GM23338 (cell line): ENCODE measurements around the gene GHR. TPM values are rescaled to one million over a fixed set of nuclear protein-coding genes. Genes with fewer than 3 reads are reported as not detected.

Experiments used
- ATAC-seq: fragments of 200-7000 bp; cut with Tn5 transposase; 3 replicates; pipeline ENCODE4 v1.9.1; 2020
- DNase-seq: peaks from one replicate; pipeline ENCODE4 v3.0.0-alpha.2; 2015; ENCODE audit warnings: low spot score
- H2AFZ ChIP-seq: fragments of 200-600 bp; sonication (generic); 2 replicates; pipeline ENCODE4 v1.8.0; 2016; ENCODE audit warnings: antibody characterized with exemption, mild to moderate bottlenecking, moderate library complexity
- H3F3A ChIP-seq: fragments of 200-600 bp; sonication (generic); replicated peaks from 2 replicates; pipeline ENCODE4 v1.8.0; 2017; ENCODE audit warnings: antibody characterized with exemption, mixed run types, low read depth
- H3K27ac ChIP-seq: fragments of 200-600 bp; sonication (generic); 2 replicates; pipeline ENCODE4 v1.6.1; 2016; ENCODE audit warnings: low read depth
- H3K27me3 ChIP-seq: fragments of 200-600 bp; sonication (generic); 2 replicates; pipeline ENCODE4 v1.8.0; 2016; ENCODE audit warnings: mild to moderate bottlenecking, mixed run types, moderate library complexity; ENCODE audit not compliant: insufficient read depth
- H3K36me3 ChIP-seq: fragments of 200-600 bp; sonication (generic); 2 replicates; pipeline ENCODE4 v1.8.0; 2016; ENCODE audit warnings: mild to moderate bottlenecking; ENCODE audit not compliant: insufficient read depth
- H3K4me1 ChIP-seq: fragments of 200-600 bp; sonication (generic); 2 replicates; pipeline ENCODE4 v1.8.0; 2016; ENCODE audit warnings: mild to moderate bottlenecking, moderate library complexity; ENCODE audit not compliant: insufficient read depth
- H3K4me2 ChIP-seq: fragments of 200-600 bp; sonication (generic); 2 replicates; pipeline ENCODE4 v1.7.1; 2017; ENCODE audit warnings: mixed run types
- H3K4me3 ChIP-seq: fragments of 200-600 bp; sonication (generic); 2 replicates; pipeline ENCODE4 v1.6.1; 2016; ENCODE audit warnings: mixed run types
- H3K79me2 ChIP-seq: fragments of 200-600 bp; sonication (generic); replicated peaks from 2 replicates; pipeline ENCODE4 v1.8.0; 2017; ENCODE audit warnings: mild to moderate bottlenecking; ENCODE audit not compliant: insufficient read depth
- H3K9me2 ChIP-seq: fragments of 200-600 bp; sonication (generic); 2 replicates; pipeline ENCODE4 v1.8.0; 2017; ENCODE audit not compliant: insufficient read depth
- H4K20me1 ChIP-seq: fragments of 200-600 bp; sonication (generic); replicated peaks from 2 replicates; pipeline ENCODE4 v1.8.0; 2017; ENCODE audit warnings: mild to moderate bottlenecking; ENCODE audit not compliant: insufficient read depth
- H3K27ac Mint-ChIP-seq: 2 replicates; pipeline ENCODE4 v1.8.0; 2020; ENCODE audit warnings: inconsistent platforms, mild to moderate bottlenecking, moderate library complexity, mixed read lengths
- H3K27me3 Mint-ChIP-seq: 3 replicates; pipeline ENCODE4 v1.8.0; 2022; ENCODE audit warnings: low read depth, mild to moderate bottlenecking, moderate library complexity, mixed read lengths, inconsistent platforms; ENCODE audit not compliant: insufficient read depth, poor library complexity
- H3K36me3 Mint-ChIP-seq: 3 replicates; pipeline ENCODE4 v1.8.0; 2021; ENCODE audit warnings: low read depth, mild to moderate bottlenecking, inconsistent platforms, moderate library complexity, mixed read lengths
- H3K4me1 Mint-ChIP-seq: 3 replicates; pipeline ENCODE4 v1.8.0; 2020; ENCODE audit warnings: mild to moderate bottlenecking, inconsistent platforms, mixed read lengths
- H3K4me3 Mint-ChIP-seq: 3 replicates; pipeline ENCODE4 v1.8.0; 2021; ENCODE audit warnings: moderate library complexity, mild to moderate bottlenecking, inconsistent platforms, mixed read lengths
- H3K9me3 Mint-ChIP-seq: 3 replicates; pipeline ENCODE4 v1.8.0; 2020; ENCODE audit warnings: moderate library complexity, mild to moderate bottlenecking, inconsistent platforms, mixed read lengths
- CREB1 ChIP-seq: fragments of 250-450 bp; sonication (Bioruptor Pico); IDR thresholded peaks from 2 replicates; pipeline ENCODE4 v1.5.0; 2020; ENCODE audit warnings: low read depth, mild to moderate bottlenecking, moderate library complexity
- ETS1 ChIP-seq: IDR thresholded peaks from 2 replicates; pipeline ENCODE4 v1.6.1; 2016; ENCODE audit warnings: antibody characterized with exemption
- EZH2 ChIP-seq: fragments of 200-600 bp; sonication (generic); IDR thresholded peaks from one replicate; pipeline ENCODE4 v1.8.0; 2017; ENCODE audit warnings: antibody characterized with exemption, mild to moderate bottlenecking, low read depth; ENCODE audit not compliant: unreplicated experiment
- EZH2phosphoT487 ChIP-seq: fragments of 200-600 bp; sonication (generic); IDR thresholded peaks from one replicate; pipeline ENCODE4 v1.8.1; 2018; ENCODE audit warnings: antibody characterized with exemption; ENCODE audit not compliant: unreplicated experiment
- JUNB ChIP-seq: IDR thresholded peaks from one replicate; pipeline ENCODE4 v1.6.1; 2016; ENCODE audit warnings: antibody characterized with exemption; ENCODE audit not compliant: unreplicated experiment
- NANOG ChIP-seq: IDR thresholded peaks from 2 replicates; pipeline ENCODE4 v1.6.1; 2016; ENCODE audit warnings: antibody characterized with exemption, borderline replicate concordance
- POLR2AphosphoS5 ChIP-seq: IDR thresholded peaks from 2 replicates; pipeline ENCODE4 v1.6.1; 2016; ENCODE audit warnings: antibody characterized with exemption, low read depth
- STAT1 ChIP-seq: IDR thresholded peaks from one replicate; pipeline ENCODE4 v1.6.1; 2016; ENCODE audit warnings: antibody characterized with exemption; ENCODE audit not compliant: unreplicated experiment
- ZNF114 ChIP-seq: fragments of 250-450 bp; sonication (Bioruptor Pico); IDR thresholded peaks from 2 replicates; pipeline ENCODE4 v1.5.0; 2020; ENCODE audit warnings: mild to moderate bottlenecking, moderate library complexity
- ZNF331 ChIP-seq: fragments of 250-450 bp; sonication (Bioruptor Pico); IDR thresholded peaks from 2 replicates; pipeline ENCODE4 v1.5.0; 2020; ENCODE audit warnings: low read depth, mild to moderate bottlenecking, moderate library complexity
- polyA plus RNA-seq: library from polyadenylated mRNA; unstranded; fragments of >200 nt; fragmentation: Nextera tagmentation; extraction: Ambion mirVana; gene quantifications from 2 replicates; pipeline ENCODE4 v1.2.1, GENCODE V29; 2016
- total RNA-seq: library from RNA; depleted of rRNA; stranded (reverse); fragments of >200 nt; shearing (Covaris generic); gene quantifications from 2 replicates; pipeline ENCODE4 v1.2.3, GENCODE V29; 2014
- TF ChIP-seq, protein P1 (sequence below), 2 experiments: fragments of 200-600 bp in 1 of 2; sonication (generic) in 1 of 2; conservative IDR thresholded peaks; 2 replicates each; pipeline versions ENCODE4 v1.5.1 to v1.6.1; 2016 to 2017; ENCODE audit warnings: antibody characterized with exemption in 2 of 2, low read depth in 2 of 2, mild to moderate bottlenecking in 2 of 2, moderate library complexity in 1 of 2
- TF ChIP-seq, protein P2 (sequence below): IDR thresholded peaks from one replicate; pipeline ENCODE4 v1.6.1; 2018; ENCODE audit warnings: antibody characterized with exemption; ENCODE audit not compliant: unreplicated experiment
- TF ChIP-seq, protein P3 (sequence below): fragments of 250-450 bp; sonication (Bioruptor Pico); IDR thresholded peaks from 2 replicates; pipeline ENCODE4 v1.5.0; 2020; ENCODE audit warnings: mild to moderate bottlenecking, moderate library complexity

GHR gene
- total and polyA plus RNA-seq, 2 experiments from 2014 or later: 0.21 to 1.9 TPM

- Histone ChIP-seq H4K20me1 (no peaks in the 10 kb centered on the region), H3K27me3 (no peaks in the 10 kb centered on the region), H2AFZ (no peak overlapping the region), H3K9me2 (peaks cover 2% of the 10 kb centered on the region; the same call in 1 of the 2 replicates), H3F3A (no peaks in the 10 kb centered on the region), H3K4me3 (no peak overlapping the region), H3K27ac (no peak overlapping the region), H3K79me2 (no peaks in the 10 kb centered on the region), H3K4me2 (no peak overlapping the region), H3K4me1 (no peaks in the 10 kb centered on the region; the same call in 1 of the 2 replicates), H3K36me3 (no peaks in the 10 kb centered on the region)
- Mint-ChIP-seq H3K27me3 (peaks cover 1% of the 10 kb centered on the region), H3K27ac (no peak overlapping the region), H3K4me3 (no peak overlapping the region), H3K4me1 (peaks cover 6% of the 10 kb centered on the region), H3K36me3 (no peaks in the 10 kb centered on the region), H3K9me3 (peaks cover 13% of the 10 kb centered on the region; the same call in 2 of the 3 replicates)
- no peak for DNase-seq
- no peak for ATAC-seq
- no peak for TF ChIP-seq JUNB
- no peak for TF ChIP-seq POLR2AphosphoS5
- no peak for TF ChIP-seq ETS1
- TF ChIP-seq EZH2: no peak
- no peak for TF ChIP-seq ZNF114
- no peak for TF ChIP-seq NANOG
- TF ChIP-seq STAT1: no peak
- TF ChIP-seq, protein P1, sequence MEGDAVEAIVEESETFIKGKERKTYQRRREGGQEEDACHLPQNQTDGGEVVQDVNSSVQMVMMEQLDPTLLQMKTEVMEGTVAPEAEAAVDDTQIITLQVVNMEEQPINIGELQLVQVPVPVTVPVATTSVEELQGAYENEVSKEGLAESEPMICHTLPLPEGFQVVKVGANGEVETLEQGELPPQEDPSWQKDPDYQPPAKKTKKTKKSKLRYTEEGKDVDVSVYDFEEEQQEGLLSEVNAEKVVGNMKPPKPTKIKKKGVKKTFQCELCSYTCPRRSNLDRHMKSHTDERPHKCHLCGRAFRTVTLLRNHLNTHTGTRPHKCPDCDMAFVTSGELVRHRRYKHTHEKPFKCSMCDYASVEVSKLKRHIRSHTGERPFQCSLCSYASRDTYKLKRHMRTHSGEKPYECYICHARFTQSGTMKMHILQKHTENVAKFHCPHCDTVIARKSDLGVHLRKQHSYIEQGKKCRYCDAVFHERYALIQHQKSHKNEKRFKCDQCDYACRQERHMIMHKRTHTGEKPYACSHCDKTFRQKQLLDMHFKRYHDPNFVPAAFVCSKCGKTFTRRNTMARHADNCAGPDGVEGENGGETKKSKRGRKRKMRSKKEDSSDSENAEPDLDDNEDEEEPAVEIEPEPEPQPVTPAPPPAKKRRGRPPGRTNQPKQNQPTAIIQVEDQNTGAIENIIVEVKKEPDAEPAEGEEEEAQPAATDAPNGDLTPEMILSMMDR (conservative IDR thresholded peaks at IDR 0.05; ENCODE audit: low read depth in 2 of 2): no peak
- TF ChIP-seq, protein P2, sequence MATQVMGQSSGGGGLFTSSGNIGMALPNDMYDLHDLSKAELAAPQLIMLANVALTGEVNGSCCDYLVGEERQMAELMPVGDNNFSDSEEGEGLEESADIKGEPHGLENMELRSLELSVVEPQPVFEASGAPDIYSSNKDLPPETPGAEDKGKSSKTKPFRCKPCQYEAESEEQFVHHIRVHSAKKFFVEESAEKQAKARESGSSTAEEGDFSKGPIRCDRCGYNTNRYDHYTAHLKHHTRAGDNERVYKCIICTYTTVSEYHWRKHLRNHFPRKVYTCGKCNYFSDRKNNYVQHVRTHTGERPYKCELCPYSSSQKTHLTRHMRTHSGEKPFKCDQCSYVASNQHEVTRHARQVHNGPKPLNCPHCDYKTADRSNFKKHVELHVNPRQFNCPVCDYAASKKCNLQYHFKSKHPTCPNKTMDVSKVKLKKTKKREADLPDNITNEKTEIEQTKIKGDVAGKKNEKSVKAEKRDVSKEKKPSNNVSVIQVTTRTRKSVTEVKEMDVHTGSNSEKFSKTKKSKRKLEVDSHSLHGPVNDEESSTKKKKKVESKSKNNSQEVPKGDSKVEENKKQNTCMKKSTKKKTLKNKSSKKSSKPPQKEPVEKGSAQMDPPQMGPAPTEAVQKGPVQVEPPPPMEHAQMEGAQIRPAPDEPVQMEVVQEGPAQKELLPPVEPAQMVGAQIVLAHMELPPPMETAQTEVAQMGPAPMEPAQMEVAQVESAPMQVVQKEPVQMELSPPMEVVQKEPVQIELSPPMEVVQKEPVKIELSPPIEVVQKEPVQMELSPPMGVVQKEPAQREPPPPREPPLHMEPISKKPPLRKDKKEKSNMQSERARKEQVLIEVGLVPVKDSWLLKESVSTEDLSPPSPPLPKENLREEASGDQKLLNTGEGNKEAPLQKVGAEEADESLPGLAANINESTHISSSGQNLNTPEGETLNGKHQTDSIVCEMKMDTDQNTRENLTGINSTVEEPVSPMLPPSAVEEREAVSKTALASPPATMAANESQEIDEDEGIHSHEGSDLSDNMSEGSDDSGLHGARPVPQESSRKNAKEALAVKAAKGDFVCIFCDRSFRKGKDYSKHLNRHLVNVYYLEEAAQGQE: no peak
- TF ChIP-seq ZNF331 (CRISPR knock-in tag): no peak
- no peak for TF ChIP-seq CREB1 (CRISPR knock-in tag)
- TF ChIP-seq EZH2phosphoT487: no peak
- TF ChIP-seq, protein P3, sequence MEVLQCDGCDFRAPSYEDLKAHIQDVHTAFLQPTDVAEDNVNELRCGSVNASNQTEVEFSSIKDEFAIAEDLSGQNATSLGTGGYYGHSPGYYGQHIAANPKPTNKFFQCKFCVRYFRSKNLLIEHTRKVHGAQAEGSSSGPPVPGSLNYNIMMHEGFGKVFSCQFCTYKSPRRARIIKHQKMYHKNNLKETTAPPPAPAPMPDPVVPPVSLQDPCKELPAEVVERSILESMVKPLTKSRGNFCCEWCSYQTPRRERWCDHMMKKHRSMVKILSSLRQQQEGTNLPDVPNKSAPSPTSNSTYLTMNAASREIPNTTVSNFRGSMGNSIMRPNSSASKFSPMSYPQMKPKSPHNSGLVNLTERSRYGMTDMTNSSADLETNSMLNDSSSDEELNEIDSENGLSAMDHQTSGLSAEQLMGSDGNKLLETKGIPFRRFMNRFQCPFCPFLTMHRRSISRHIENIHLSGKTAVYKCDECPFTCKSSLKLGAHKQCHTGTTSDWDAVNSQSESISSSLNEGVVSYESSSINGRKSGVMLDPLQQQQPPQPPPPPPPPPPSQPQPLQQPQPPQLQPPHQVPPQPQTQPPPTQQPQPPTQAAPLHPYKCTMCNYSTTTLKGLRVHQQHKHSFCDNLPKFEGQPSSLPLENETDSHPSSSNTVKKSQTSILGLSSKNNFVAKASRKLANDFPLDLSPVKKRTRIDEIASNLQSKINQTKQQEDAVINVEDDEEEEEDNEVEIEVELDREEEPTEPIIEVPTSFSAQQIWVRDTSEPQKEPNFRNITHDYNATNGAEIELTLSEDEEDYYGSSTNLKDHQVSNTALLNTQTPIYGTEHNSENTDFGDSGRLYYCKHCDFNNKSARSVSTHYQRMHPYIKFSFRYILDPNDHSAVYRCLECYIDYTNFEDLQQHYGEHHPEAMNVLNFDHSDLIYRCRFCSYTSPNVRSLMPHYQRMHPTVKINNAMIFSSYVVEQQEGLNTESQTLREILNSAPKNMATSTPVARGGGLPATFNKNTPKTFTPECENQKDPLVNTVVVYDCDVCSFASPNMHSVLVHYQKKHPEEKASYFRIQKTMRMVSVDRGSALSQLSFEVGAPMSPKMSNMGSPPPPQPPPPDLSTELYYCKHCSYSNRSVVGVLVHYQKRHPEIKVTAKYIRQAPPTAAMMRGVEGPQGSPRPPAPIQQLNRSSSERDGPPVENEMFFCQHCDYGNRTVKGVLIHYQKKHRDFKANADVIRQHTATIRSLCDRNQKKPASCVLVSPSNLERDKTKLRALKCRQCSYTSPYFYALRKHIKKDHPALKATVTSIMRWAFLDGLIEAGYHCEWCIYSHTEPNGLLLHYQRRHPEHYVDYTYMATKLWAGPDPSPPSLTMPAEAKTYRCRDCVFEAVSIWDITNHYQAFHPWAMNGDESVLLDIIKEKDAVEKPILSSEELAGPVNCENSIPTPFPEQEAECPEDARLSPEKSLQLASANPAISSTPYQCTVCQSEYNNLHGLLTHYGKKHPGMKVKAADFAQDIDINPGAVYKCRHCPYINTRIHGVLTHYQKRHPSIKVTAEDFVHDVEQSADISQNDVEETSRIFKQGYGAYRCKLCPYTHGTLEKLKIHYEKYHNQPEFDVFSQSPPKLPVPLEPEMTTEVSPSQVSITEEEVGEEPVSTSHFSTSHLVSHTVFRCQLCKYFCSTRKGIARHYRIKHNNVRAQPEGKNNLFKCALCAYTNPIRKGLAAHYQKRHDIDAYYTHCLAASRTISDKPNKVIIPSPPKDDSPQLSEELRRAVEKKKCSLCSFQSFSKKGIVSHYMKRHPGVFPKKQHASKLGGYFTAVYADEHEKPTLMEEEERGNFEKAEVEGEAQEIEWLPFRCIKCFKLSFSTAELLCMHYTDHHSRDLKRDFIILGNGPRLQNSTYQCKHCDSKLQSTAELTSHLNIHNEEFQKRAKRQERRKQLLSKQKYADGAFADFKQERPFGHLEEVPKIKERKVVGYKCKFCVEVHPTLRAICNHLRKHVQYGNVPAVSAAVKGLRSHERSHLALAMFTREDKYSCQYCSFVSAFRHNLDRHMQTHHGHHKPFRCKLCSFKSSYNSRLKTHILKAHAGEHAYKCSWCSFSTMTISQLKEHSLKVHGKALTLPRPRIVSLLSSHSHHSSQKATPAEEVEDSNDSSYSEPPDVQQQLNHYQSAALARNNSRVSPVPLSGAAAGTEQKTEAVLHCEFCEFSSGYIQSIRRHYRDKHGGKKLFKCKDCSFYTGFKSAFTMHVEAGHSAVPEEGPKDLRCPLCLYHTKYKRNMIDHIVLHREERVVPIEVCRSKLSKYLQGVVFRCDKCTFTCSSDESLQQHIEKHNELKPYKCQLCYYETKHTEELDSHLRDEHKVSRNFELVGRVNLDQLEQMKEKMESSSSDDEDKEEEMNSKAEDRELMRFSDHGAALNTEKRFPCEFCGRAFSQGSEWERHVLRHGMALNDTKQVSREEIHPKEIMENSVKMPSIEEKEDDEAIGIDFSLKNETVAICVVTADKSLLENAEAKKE (CRISPR knock-in tag): no peak
These were observed 206.0 kb downstream of the GHR start for GRCh38 chr5:42629284-42629683.
